Right lobe of liver (tissue), 6 donors: ENCODE results near the gene GCC2. TPM values are rescaled to one million over a fixed set of nuclear protein-coding genes. Genes with fewer than 3 reads are reported as not detected.

Experiments used
- ATAC-seq, 4 donors: fragments of 200-7000 bp; cut with Tn5 transposase; one replicate each; pipeline ENCODE4 v1.9.1; 2020; ENCODE audit warnings: mild to moderate bottlenecking in 4 of 4, moderate library complexity in 4 of 4
- DNase-seq, 3 donors: peaks; one replicate each; pipeline ENCODE4 v3.0.0-alpha.2; 2020
- H3K27ac ChIP-seq, 3 donors: fragments of 200-600 bp; one replicate each; pipeline ENCODE4 v1.8.0; 2022
- H3K27me3 ChIP-seq, 2 donors: fragments of 200-600 bp; one replicate each; pipeline ENCODE4 v1.8.0; 2022
- H3K36me3 ChIP-seq, 4 donors: fragments of 200-600 bp; sonication (generic) in 1 of 4; one replicate each; pipeline versions ENCODE4 v1.5.1 to v1.8.0; 2017 to 2022; ENCODE audit warnings: control low read depth in 1 of 4
- H3K4me1 ChIP-seq, 4 donors: fragments of 200-600 bp; sonication (generic) in 1 of 4; one replicate each; pipeline versions ENCODE4 v1.5.1 to v1.8.0; 2017 to 2022; ENCODE audit warnings: control low read depth in 1 of 4
- H3K4me3 ChIP-seq, 3 donors: fragments of 200-600 bp; one replicate each; pipeline ENCODE4 v1.8.0; 2022
- H3K9me3 ChIP-seq, 4 donors: fragments of 200-600 bp; sonication (generic) in 1 of 4; one replicate each; pipeline versions ENCODE4 v1.5.1 to v1.8.0; 2017 to 2022; ENCODE audit warnings: control low read depth in 1 of 4
- CTCF ChIP-seq, 4 donors: fragments of 200-600 bp in 3 of 4; fragments of 450-650 bp in 1 of 4; IDR thresholded peaks; one replicate each; pipeline versions ENCODE4 v1.5.1 to v1.8.0; 2016 to 2022; ENCODE audit warnings: antibody characterized with exemption in 4 of 4, mild to moderate bottlenecking in 2 of 4
- POLR2A ChIP-seq: fragments of 450-650 bp; IDR thresholded peaks from one replicate; pipeline ENCODE4 v1.6.1; 2017; ENCODE audit warnings: antibody characterized with exemption, mild to moderate bottlenecking
- WGBS: methylation state at CpG from one replicate; pipeline ENCODE4 v1.1.6; 2018; ENCODE audit warnings: low coverage, low lambda C conversion rate; ENCODE audit not compliant: insufficient coverage; ENCODE audit errors: missing lambda C conversion rate; 5-methylcytosine and 5-hydroxymethylcytosine counted together
- intact Hi-C, 2 donors: fragments of 100-400 bp; cut with DNase I; formaldehyde crosslinking; loops; one replicate each; pipeline versions ENCODE4 v1.11.2 to v1.14.1; 2022
- total RNA-seq, 6 experiments: library from RNA; depleted of rRNA in 2 of 6; stranded (reverse); fragments of >200 nt in 2 of 6; fragmentation: NEBNext Ultra II Directional in 3 of 6; extraction: Animal tissue kit (Norgen Biotek cat#: 25700) in 3 of 6; gene quantifications; one replicate each; pipeline versions ENCODE4 v1.1.0 to v1.2.4, GENCODE V29; 2016 to 2023
- donor health status: DM: no; HTN: yes; CAD: no.
- donor health status: DM: no; HTN: no; CAD: no.
- donor health status: DM: no; HTN: no; CAD: no.
- donor health status: DM: no; HTN: yes; CAD: no.
- donor health status: DM: no; HTN: yes; CAD: no.

Gene GCC2
- total RNA-seq, 6 experiments from 2014 or later: 11.9 to 24.7 (median 17.7) TPM

GRCh38 chr2:108542071-108542470, 93.1 kb downstream of the GCC2 start:
- TF ChIP-seq CTCF (IDR thresholded peaks at IDR 0.05) (no peak), POLR2A (no peak)
- Histone ChIP-seq H3K36me3 (no peaks in the 10 kb centered on the region), H3K4me1 (no peaks in the 10 kb centered on the region), H3K27ac (no peak overlapping the region), H3K4me3 (no peak overlapping the region), H3K9me3 (no peaks in the 10 kb centered on the region), H3K27me3 (no peaks in the 10 kb centered on the region)
- intact Hi-C loops: no loop called here
- WGBS: 69% methylated on average over 4 of the region's 4 CpGs
- DNase-seq: no peak
- no peak for ATAC-seq

DNA sequence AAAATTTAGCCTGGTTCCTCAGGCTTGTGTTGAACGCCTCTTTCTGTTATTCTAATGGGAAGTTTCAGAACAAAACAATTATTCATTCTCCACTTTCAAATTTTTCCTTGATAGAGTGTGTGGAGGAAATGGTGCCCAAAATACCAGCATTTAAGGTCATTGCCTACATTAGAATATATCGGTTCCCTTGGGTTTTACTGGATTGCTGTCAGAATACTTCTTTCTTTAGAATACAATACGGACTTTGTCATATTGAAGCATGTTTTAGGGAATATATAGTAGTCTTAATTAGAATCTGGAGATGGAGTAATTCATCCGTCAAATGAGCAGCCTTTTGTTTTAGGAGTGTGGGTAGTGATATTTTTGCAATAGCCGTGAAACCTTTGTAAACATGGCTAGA, 98.6 kb downstream of the GCC2 start:
- intact Hi-C loops: no loop called here
- no peak for ATAC-seq
- H3K4me3 ChIP-seq: no peak overlapping the region

GRCh38 chr2:108548208-108549003, 99.4 kb downstream of the GCC2 start:
- Histone ChIP-seq H3K4me1 (peaks cover 0 to 9% (median 3%) of the 10 kb centered on the region in 4 donors), H3K27ac (no peak overlapping the region), H3K36me3 (no peaks in the 10 kb centered on the region), H3K4me3 (no peak overlapping the region), H3K9me3 (no peaks in the 10 kb centered on the region), H3K27me3 (no peaks in the 10 kb centered on the region)
- TF ChIP-seq CTCF (IDR thresholded peaks at IDR 0.05): no peak
- no peak for TF ChIP-seq POLR2A
- WGBS: 76% methylated on average over 9 of the region's 9 CpGs
- no peak for ATAC-seq
- DNase-seq: no peak
- intact Hi-C loops: no loop called here

More for the DNA sequence above, 98.6 kb downstream of the GCC2 start:
- peaks cover 0 to 2% (median 0%) of the 10 kb centered on the region in 4 donors for H3K4me1 ChIP-seq
- DNase-seq: no peak
- no peak overlapping the region for H3K27ac ChIP-seq
- no peaks in the 10 kb centered on the region for H3K27me3 ChIP-seq
- 83% methylated on average over 5 of the region's 5 CpGs for WGBS
- H3K9me3 ChIP-seq: no peaks in the 10 kb centered on the region
- no peak for TF ChIP-seq POLR2A
- TF ChIP-seq CTCF (IDR thresholded peaks at IDR 0.05): no peak
- no peaks in the 10 kb centered on the region for H3K36me3 ChIP-seq

DNA sequence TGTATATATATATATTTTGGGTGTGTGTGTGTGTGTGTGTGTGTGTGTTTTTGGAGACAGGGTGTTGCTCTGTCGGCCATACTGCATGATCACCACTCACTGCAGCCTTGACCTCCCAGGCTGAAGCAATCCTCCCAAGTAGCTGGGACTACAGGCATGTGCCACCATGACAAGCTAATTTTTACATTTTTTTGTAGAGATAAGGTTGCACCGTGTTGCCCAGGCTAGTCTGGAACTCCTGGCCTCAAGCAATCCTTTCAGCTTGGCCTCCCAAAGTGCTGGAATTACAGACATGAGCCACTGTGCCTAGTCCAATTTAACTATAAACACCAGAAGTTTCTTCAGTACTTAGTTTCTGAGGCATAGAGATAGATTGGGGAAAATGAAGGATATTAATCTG, 103.6 kb downstream of the GCC2 start:
- Histone ChIP-seq H3K27ac (peak overlapping the region in 2 of 3 donors; percentile 52), H3K27me3 (no peaks in the 10 kb centered on the region), H3K36me3 (no peaks in the 10 kb centered on the region), H3K4me1 (peaks cover 0 to 13% (median 4%) of the 10 kb centered on the region in 4 donors), H3K4me3 (no peak overlapping the region), H3K9me3 (no peaks in the 10 kb centered on the region)
- ATAC-seq: peak in 1 of 4 donors; percentile 17
- TF ChIP-seq CTCF (IDR thresholded peaks at IDR 0.05) (no peak), POLR2A (no peak)
- no peak for DNase-seq
- intact Hi-C loops: no loop called here
- 70% methylated on average over 2 of the region's 2 CpGs for WGBS
